HUES64 (cell line): ENCODE measurements around the gene EGR4. TPM values are rescaled to one million over a fixed set of nuclear protein-coding genes. Genes with fewer than 3 reads are reported as not detected.

Source experiments
- H3K27ac ChIP-seq: 2 replicates; pipeline ENCODE4 v1.7.0; 2013; ENCODE audit warnings: low read depth, low read length, inconsistent platforms
- H3K27me3 ChIP-seq: 2 replicates; pipeline ENCODE4 v1.6.1; 2013; ENCODE audit warnings: mild to moderate bottlenecking, low read length; ENCODE audit not compliant: insufficient read depth
- H3K36me3 ChIP-seq: 2 replicates; pipeline ENCODE4 v1.6.1; 2013; ENCODE audit warnings: mild to moderate bottlenecking, low read length; ENCODE audit not compliant: insufficient read depth
- H3K4me1 ChIP-seq: 2 replicates; pipeline ENCODE4 v1.6.1; 2013; ENCODE audit warnings: mild to moderate bottlenecking, low read length, moderate library complexity; ENCODE audit not compliant: insufficient read depth
- H3K4me3 ChIP-seq: 2 replicates; pipeline ENCODE4 v1.5.1; 2013; ENCODE audit warnings: mild to moderate bottlenecking, low read length, moderate library complexity
- H3K9ac ChIP-seq: 2 replicates; pipeline ENCODE4 v1.6.1; 2013; ENCODE audit warnings: mild to moderate bottlenecking, low read depth, low read length
- H3K9me3 ChIP-seq: 2 replicates; pipeline ENCODE4 v1.6.1; 2013; ENCODE audit warnings: low read depth, low read length; ENCODE audit not compliant: insufficient read depth
- WGBS: fragments of 150-250, 120-280 bp; methylation state at CpG from one replicate; pipeline ENCODE4 v1.1.7; 2013; ENCODE audit warnings: missing lambda C conversion rate; 5-methylcytosine and 5-hydroxymethylcytosine counted together
- polyA plus RNA-seq, 2 experiments: library from polyadenylated mRNA; stranded (reverse); fragments of 50-300 nt; gene quantifications; one replicate each; pipeline ENCODE4 v1.2.3, GENCODE V29; 2013

EGR4 gene
- not detected for polyA plus RNA-seq (2013, experiment 1 of 2)
- polyA plus RNA-seq (2013, experiment 2 of 2) = not detected

DNA sequence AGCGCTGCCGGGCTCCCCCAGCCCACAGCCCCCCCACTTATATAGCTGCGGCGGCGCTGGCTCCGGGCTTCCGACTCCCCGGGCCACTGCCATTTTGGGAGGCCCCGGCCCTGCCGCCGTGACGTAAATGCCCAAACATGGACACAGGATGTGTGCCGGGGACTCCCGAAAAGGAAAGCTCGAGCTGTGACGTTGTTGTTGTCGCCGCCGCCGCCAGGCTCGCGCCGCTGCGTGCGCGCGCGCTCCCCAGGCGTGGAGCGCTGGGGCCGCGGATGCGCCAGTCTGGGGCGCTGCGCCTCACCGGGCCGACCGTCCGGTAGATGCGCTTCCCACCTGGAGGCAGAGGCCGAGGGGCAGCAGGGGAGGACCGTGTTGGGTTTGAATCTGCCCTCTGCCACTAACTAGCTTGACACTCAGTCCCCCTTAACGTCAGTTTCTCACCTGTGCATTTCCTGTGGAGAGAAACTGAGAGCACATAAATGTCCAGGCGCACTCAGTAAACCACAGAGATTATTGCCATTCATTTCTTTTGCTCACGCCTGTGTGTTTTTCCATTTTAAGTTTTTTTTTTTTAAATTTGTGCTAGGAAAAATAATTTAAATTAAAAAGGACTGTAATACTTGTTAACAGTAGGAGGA, at the start of gene EGR4:
Gene EGR4, minus strand, starts transcription at position 15 of the 638 bp plus-strand sequence. CDS start 231 bp downstream, outside the sequence.
- WGBS = 2% methylated on average over 44 of the region's 45 CpGs
- H3K27me3 ChIP-seq = peaks cover 96% of the 10 kb centered on the region

DNA sequence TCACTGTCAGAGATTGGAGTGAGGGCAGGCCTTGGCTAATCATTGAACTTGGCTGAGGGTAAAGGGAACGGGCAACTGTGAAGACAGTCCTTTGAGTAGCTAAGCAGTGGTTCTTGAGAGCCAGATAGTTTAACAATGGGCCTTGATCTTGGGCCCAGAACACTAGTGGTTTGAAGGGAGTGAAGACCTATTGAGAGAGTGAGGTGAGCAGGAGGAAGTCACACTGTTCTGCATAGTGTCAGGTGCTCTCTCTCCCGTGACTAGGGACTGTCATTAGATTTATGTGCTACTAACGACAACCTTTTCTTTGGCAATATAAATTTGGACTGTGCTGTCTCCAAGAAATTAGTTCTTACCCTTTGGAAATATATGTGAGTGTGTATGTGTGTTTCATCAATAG, 47.7 kb upstream of the EGR4 start:
- Histone ChIP-seq H3K9ac (no peak overlapping the region), H3K27me3 (peaks cover 12% of the 10 kb centered on the region; the same call in 1 of the 2 replicates), H3K27ac (no peak overlapping the region), H3K4me3 (no peak overlapping the region), H3K4me1 (no peaks in the 10 kb centered on the region), H3K36me3 (no peaks in the 10 kb centered on the region), H3K9me3 (no peaks in the 10 kb centered on the region)
- 87% methylated on average over 3 of the region's 3 CpGs for WGBS

More for the DNA sequence above, at the start of gene EGR4:
- Histone ChIP-seq H3K9me3 (no peaks in the 10 kb centered on the region), H3K27ac (no peak within 1 kb of the TSS), H3K36me3 (no peaks in the 10 kb centered on the region), H3K4me1 (peaks cover 2% of the 10 kb centered on the region; the same call in 1 of the 2 replicates), H3K4me3 (peak within 1 kb of the TSS; percentile 72), H3K9ac (no peak within 1 kb of the TSS)

DNA sequence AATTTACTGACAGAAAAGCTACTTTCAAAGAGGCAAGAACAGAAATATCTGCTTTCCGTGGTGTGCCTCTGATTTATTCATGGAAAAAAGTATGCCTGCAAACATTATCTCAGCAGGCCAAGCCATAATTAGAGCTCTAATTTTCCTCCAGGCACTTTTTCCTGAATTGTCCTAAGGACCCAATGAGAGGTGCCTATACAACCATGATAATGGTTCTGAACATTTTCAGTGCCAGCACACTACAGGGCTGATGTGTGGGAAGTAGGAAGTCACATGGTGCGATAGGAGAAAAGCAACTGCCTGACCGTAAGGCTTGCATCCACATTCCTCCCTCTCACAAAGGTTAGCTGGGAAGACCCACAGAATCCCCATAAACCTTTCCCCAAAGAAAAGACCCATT, 45.9 kb upstream of the EGR4 start:
- no peaks in the 10 kb centered on the region for H3K4me1 ChIP-seq
- H3K36me3 ChIP-seq = no peaks in the 10 kb centered on the region
- H3K9ac ChIP-seq = no peak overlapping the region
- H3K27me3 ChIP-seq = peaks cover 10% of the 10 kb centered on the region; the same call in 1 of the 2 replicates
- no peak overlapping the region for H3K4me3 ChIP-seq
- WGBS = 86% methylated on average over 3 of the region's 3 CpGs
- H3K27ac ChIP-seq = no peak overlapping the region
- H3K9me3 ChIP-seq = no peaks in the 10 kb centered on the region

DNA sequence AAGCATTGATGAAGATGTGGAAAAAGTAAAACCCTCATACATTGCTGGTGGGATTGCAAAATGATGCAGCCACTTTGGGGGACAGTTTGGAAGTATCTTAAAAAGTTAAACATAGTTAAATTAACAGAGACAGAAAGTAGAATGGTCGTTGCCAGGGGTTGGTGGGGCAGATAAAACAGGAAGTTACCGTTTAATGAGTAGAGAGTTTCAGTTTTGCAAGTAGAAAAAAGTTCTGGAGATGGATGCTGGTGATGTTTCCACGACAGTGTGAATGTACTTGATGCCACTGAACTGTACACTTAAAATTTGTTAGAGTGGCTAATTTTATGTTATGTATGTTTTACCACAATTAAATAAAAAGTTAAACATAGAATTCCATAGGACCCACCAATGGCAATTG, 44.5 kb upstream of the EGR4 start:
- Histone ChIP-seq H3K36me3 (no peaks in the 10 kb centered on the region), H3K9ac (no peak overlapping the region), H3K4me3 (no peak overlapping the region), H3K4me1 (no peaks in the 10 kb centered on the region), H3K9me3 (no peaks in the 10 kb centered on the region), H3K27ac (no peak overlapping the region), H3K27me3 (peaks cover 9% of the 10 kb centered on the region; the same call in 1 of the 2 replicates)
- 70% methylated on average over 3 of the region's 3 CpGs for WGBS

DNA sequence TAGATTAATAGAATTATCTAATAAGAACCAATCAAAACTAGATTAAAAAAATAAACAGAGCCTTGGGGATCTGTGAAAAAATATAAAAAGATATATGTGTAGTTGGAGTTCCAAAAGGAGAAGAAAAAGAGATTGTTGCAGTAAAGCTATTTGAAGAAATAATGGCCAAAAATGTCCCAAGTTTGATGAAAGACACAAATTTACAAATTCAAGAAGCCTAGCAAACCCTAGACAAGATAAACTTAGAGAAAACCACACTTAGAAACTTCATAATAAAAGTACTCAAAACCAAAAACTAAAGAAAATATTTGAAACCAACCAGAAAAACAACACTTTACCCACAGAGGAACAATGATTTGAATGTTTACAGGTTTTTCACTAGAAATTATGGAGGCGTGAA, 41.3 kb upstream of the EGR4 start:
- Histone ChIP-seq H3K9me3 (no peaks in the 10 kb centered on the region), H3K9ac (no peak overlapping the region), H3K27me3 (peaks cover 7% of the 10 kb centered on the region; the same call in 1 of the 2 replicates), H3K4me1 (no peaks in the 10 kb centered on the region), H3K4me3 (no peak overlapping the region), H3K36me3 (no peaks in the 10 kb centered on the region), H3K27ac (no peak overlapping the region)
- WGBS = 96% methylated on average over 1 of the region's 1 CpG

DNA sequence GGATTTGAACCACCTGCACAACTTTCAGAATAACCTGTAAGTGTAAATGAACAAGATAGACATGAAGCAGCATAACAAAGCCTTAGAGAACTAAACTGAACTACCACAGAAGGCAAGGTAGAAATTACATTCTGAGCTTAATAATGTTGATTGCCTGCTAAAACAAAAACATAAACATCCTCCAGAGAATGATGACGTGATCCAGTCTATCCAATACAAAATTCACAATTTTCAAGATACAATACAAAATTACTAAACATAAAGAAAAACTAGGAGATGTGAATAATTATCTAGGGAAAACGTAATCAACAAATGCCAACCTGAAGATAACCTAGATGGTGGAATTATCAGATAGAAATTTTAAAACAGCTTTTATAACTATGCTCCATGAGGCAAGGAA, 40.7 kb upstream of the EGR4 start:
- Histone ChIP-seq H3K27me3 (peaks cover 7% of the 10 kb centered on the region; the same call in 1 of the 2 replicates), H3K36me3 (no peaks in the 10 kb centered on the region), H3K9ac (no peak overlapping the region), H3K4me1 (no peaks in the 10 kb centered on the region), H3K27ac (no peak overlapping the region), H3K4me3 (no peak overlapping the region), H3K9me3 (no peaks in the 10 kb centered on the region)
- WGBS = no CpG with 5 or more reads among the region's 2 CpGs

DNA sequence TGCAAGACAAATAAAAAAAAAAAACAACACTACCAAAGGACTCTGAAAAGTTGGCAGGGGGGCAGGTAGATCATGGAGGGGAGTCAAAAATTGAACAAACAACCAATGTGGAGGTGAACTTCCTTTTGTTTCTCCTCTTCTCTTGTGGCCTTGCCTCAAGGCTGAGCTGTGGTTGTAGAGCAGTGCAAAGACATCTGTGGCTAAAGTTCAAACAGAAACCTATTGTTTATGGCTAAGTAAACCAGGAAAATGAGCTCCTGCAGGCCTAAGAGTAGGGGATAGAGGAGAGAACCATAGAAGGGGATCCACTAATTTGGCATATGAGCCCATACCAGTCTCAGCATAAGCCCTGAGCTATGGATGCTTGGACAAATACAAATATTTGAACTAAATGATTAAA, 40.2 kb upstream of the EGR4 start:
- Histone ChIP-seq H3K27ac (no peak overlapping the region), H3K4me1 (no peaks in the 10 kb centered on the region), H3K9me3 (no peaks in the 10 kb centered on the region), H3K27me3 (peaks cover 7% of the 10 kb centered on the region; the same call in 1 of the 2 replicates), H3K9ac (no peak overlapping the region), H3K4me3 (no peak overlapping the region), H3K36me3 (no peaks in the 10 kb centered on the region)

DNA sequence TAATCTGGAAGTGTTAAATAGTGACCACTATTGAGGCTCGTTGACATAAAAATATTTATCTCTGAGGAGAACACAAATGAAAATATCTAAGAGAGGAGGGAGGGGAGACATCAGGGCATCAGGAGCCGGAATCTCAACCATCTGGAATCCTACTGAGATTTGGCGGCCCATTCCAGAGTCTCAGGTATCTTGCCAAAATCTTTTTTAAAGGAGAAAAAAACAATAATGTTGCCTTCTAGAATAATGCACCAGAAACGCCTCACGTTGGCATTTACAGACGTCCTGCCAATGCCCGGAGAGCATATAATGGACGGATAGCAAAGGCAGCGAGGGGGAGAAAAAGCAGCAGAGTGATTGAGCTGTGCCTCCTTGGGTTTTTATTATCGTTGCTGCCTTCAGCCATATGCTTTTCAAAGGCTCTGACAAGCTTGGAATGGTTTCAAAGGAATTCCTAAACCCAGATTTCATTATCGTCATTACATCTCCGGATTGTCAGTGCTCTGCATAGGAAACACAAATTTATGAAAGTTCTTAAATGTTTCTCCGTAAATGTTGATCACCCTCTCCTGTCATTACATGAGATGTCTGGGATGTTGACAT, 30.9 kb upstream of the EGR4 start:
- 81% methylated on average over 13 of the region's 13 CpGs for WGBS
- peaks cover 14% of the 10 kb centered on the region for H3K27me3 ChIP-seq
- H3K4me3 ChIP-seq = no peak overlapping the region
- no peak overlapping the region for H3K9ac ChIP-seq
- no peaks in the 10 kb centered on the region for H3K36me3 ChIP-seq
- H3K9me3 ChIP-seq = no peaks in the 10 kb centered on the region
- H3K4me1 ChIP-seq = no peaks in the 10 kb centered on the region
- H3K27ac ChIP-seq = no peak overlapping the region

DNA sequence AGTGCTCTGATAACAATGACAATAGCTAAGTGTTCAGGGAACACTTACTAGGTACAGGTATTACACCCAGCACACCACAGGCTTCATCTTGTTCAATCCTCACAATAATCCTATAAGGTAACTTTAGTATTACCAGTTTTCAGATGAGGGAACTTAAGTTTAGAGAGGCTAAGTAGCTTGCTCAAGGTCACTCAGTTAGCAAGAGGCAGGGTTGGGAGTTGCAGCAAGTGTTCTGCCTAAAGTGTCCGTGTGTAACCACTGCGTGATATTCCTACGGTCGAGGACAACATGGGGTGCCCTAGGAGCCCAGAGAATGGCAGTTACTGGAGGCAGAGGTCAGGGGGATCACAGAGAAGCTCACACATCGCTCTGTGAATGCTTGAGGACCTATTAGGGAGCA, 30.2 kb upstream of the EGR4 start:
- H3K36me3 ChIP-seq = no peaks in the 10 kb centered on the region
- WGBS = 82% methylated on average over 5 of the region's 5 CpGs
- peaks cover 14% of the 10 kb centered on the region for H3K27me3 ChIP-seq
- no peaks in the 10 kb centered on the region for H3K4me1 ChIP-seq
- H3K9ac ChIP-seq = no peak overlapping the region
- H3K9me3 ChIP-seq = no peaks in the 10 kb centered on the region
- H3K4me3 ChIP-seq = no peak overlapping the region
- H3K27ac ChIP-seq = no peak overlapping the region

DNA sequence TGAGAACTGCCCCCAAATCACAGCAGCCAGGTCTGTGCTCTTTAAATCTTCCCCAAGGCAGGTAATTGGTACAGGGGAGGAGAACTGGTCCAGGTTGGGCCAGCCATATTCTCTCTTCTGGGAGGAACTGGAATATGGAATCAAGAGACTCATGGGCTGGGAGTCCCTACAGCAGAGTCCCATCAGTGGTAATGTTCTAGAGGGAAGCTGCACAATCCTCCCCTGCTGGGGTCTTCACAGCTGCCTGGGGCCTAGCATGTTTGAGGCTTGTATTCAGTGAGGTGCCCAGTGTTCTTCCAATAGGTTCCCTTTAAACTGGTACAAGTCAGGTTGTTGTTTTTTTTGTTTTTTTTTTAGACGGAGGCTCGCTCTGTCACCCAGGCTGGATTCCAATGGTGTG, 21.1 kb upstream of the EGR4 start:
- no peak overlapping the region for H3K4me3 ChIP-seq
- H3K36me3 ChIP-seq = no peaks in the 10 kb centered on the region
- no peak overlapping the region for H3K27ac ChIP-seq
- no peaks in the 10 kb centered on the region for H3K4me1 ChIP-seq
- 97% methylated on average over 2 of the region's 2 CpGs for WGBS
- H3K27me3 ChIP-seq = peaks cover 10% of the 10 kb centered on the region; the same call in 1 of the 2 replicates
- H3K9me3 ChIP-seq = no peaks in the 10 kb centered on the region
- H3K9ac ChIP-seq = no peak overlapping the region

DNA sequence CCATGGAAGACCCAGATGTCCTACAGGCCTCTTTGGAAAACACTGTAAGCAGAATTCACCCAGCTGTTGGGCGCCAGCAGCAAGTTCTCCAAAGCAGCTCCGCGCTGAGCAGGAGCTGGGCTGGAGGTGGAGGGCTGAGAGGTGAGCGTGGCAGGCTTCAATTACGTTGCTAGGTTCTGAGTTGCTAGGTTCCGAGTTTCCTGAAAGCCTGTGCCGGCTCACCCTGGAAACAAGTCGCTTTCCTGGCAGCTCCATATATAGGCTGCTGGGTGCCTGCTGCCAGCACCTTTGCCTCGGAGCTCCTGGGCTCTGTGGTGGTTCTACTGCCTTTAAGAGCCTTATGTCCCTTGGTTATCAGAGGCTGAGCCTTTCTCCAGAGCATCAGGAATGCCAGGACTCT, 14.4 kb upstream of the EGR4 start:
- Histone ChIP-seq H3K4me1 (no peaks in the 10 kb centered on the region), H3K4me3 (no peak overlapping the region), H3K36me3 (no peaks in the 10 kb centered on the region), H3K27me3 (peaks cover 20% of the 10 kb centered on the region), H3K9me3 (no peaks in the 10 kb centered on the region), H3K27ac (no peak overlapping the region), H3K9ac (no peak overlapping the region)
- 88% methylated on average over 9 of the region's 9 CpGs for WGBS
